ENCODE results near the gene NIPSNAP3A.
"Not testable (repeated sequence)": the region's sequence is repeated elsewhere in the genome, so short reads cannot be mapped to it uniquely, and the experiment has no call there.

NIPSNAP3A gene
- long read RNA-seq, transcript NIPSNAP3A-201 (6 exons, 1,633 nt) = major isoform, 292 of 304 reads
- long read RNA-seq, partial matches to known transcripts = 6 of 304 reads
- long read RNA-seq, other reads (novel, unspliced or antisense) = 6 of 304 reads

GRCh38 chr9:104747565-104748358 is at the start of gene NIPSNAP3A:
Gene NIPSNAP3A (plus strand): TSS chr9:104747683. CDS start chr9:104747793, 110 bp downstream.
- peak; percentile 68 to 94 for DNase-seq (ENCODE audit: low read depth in 1 of 2, low spot score in 1 of 2)
- H3K27ac ChIP-seq (replicated peaks) = peak within 1 kb of the TSS; percentile 93

GRCh38 chr9:104700306-104700705 is 47.2 kb upstream of the NIPSNAP3A start:
- H3K4me3 ChIP-seq (replicated peaks; ENCODE audit: insufficient read depth, low read length) = no peak overlapping the region
- TF ChIP-seq CTCF (IDR thresholded peaks at IDR 0.05; ENCODE audit: insufficient read depth, low read length) (no peak), GABPA (IDR thresholded peaks at IDR 0.05; ENCODE audit: low read depth) (no peak), POLR2AphosphoS5 (IDR thresholded peaks at IDR 0.05; ENCODE audit: low read depth) (no peak), SPI1 (IDR thresholded peaks at IDR 0.05; ENCODE audit: borderline replicate concordance, low read depth) (no peak), REST (IDR thresholded peaks at IDR 0.05; ENCODE audit: insufficient replicate concordance, low read depth) (no peak)
- H3K27ac ChIP-seq (replicated peaks) = no peak overlapping the region
- H3K27me3 ChIP-seq (ENCODE audit: insufficient read depth, poor library complexity, severe bottlenecking) = no peaks in the 10 kb centered on the region
- DNase-seq (ENCODE audit: low read depth in 1 of 2, low spot score in 1 of 2) = no peak

More at GRCh38 chr9:104747565-104748358, at the start of gene NIPSNAP3A:
- Histone ChIP-seq H3K27me3 (ENCODE audit: insufficient read depth, poor library complexity, severe bottlenecking) (no peaks in the 10 kb centered on the region), H3K4me3 (replicated peaks; ENCODE audit: insufficient read depth, low read length) (peak within 1 kb of the TSS; percentile 83)
- no peak for TF ChIP-seq GABPA (IDR thresholded peaks at IDR 0.05; ENCODE audit: low read depth)
- TF ChIP-seq SPI1 (IDR thresholded peaks at IDR 0.05; ENCODE audit: borderline replicate concordance, low read depth) = no peak
- no peak for TF ChIP-seq CTCF (IDR thresholded peaks at IDR 0.05; ENCODE audit: insufficient read depth, low read length)
- peak; percentile 70; the same call in 1 of the 2 replicates for TF ChIP-seq POLR2AphosphoS5 (IDR thresholded peaks at IDR 0.05; ENCODE audit: low read depth)
- TF ChIP-seq REST (IDR thresholded peaks at IDR 0.05; ENCODE audit: insufficient replicate concordance, low read depth) = peak; percentile 4

GRCh38 chr9:104708737-104709136 is 38.7 kb upstream of the NIPSNAP3A start:
- DNase-seq (ENCODE audit: low read depth in 1 of 2, low spot score in 1 of 2); H3K27ac ChIP-seq (replicated peaks); H3K27me3 ChIP-seq (ENCODE audit: insufficient read depth, poor library complexity, severe bottlenecking); H3K4me3 ChIP-seq (replicated peaks; ENCODE audit: insufficient read depth, low read length): not testable (repeated sequence)

- Histone ChIP-seq H3K4me3 (replicated peaks; ENCODE audit: insufficient read depth, low read length) (no peak overlapping the region), H3K27me3 (ENCODE audit: insufficient read depth, poor library complexity, severe bottlenecking) (no peaks in the 10 kb centered on the region), H3K27ac (replicated peaks) (no peak overlapping the region)
- TF ChIP-seq SPI1 (IDR thresholded peaks at IDR 0.05; ENCODE audit: borderline replicate concordance, low read depth) (no peak), REST (IDR thresholded peaks at IDR 0.05; ENCODE audit: insufficient replicate concordance, low read depth) (no peak), GABPA (IDR thresholded peaks at IDR 0.05; ENCODE audit: low read depth) (no peak), CTCF (IDR thresholded peaks at IDR 0.05; ENCODE audit: insufficient read depth, low read length) (no peak), POLR2AphosphoS5 (IDR thresholded peaks at IDR 0.05; ENCODE audit: low read depth) (no peak)
- DNase-seq (ENCODE audit: low read depth in 1 of 2, low spot score in 1 of 2) = no peak
These were observed 35.9 kb upstream of the NIPSNAP3A start for GRCh38 chr9:104711604-104712003.

All from HL-60 (cell line).